K562 (cell line): ENCODE measurements around the gene HOXA11.

Source experiments
- ILF3 ChIP-seq: fragments of 450-650 bp; IDR thresholded peaks from 2 replicates; pipeline ENCODE4 v1.6.1; 2018; ENCODE audit warnings: antibody characterized with exemption, mild to moderate bottlenecking, moderate library complexity, borderline replicate concordance
- MTF1 ChIP-seq: fragments of 250-450 bp; sonication (Bioruptor Pico); IDR thresholded peaks from 2 replicates; pipeline ENCODE4 v1.9.0; 2021; ENCODE audit warnings: moderate library complexity, mild to moderate bottlenecking, inconsistent platforms, borderline replicate concordance
- NRF1 ChIP-seq, 2 experiments: fragments of 450-650 bp; IDR thresholded peaks in 1 of 2; conservative IDR thresholded peaks in 1 of 2; 2 replicates each; pipeline ENCODE4 v1.6.1; 2014; ENCODE audit warnings: mild to moderate bottlenecking in 2 of 2
- POLR2A ChIP-seq: fragments of 450-650 bp; conservative IDR thresholded peaks from 2 replicates; pipeline ENCODE4 v1.6.1; 2016
- TF ChIP-seq, protein P1 (sequence below): sonication (generic); formaldehyde crosslinking; IDR thresholded peaks from 2 replicates; pipeline ENCODE4 v1.8.0; 2022; ENCODE audit warnings: mild to moderate bottlenecking, missing genetic modification reagents
- TF ChIP-seq, protein P2 (sequence below), 3 experiments: IDR thresholded peaks in 2 of 3; conservative IDR thresholded peaks in 1 of 3; 2 replicates each; pipeline ENCODE4 v1.5.1; 2011 to 2012; ENCODE audit warnings: low read length in 3 of 3, mild to moderate bottlenecking in 3 of 3, control low read depth in 2 of 3, improper control_type of control experiment in 1 of 3, inconsistent platforms in 1 of 3, low read depth in 1 of 3, mixed read lengths in 1 of 3, moderate library complexity in 1 of 3; ENCODE audit not compliant: insufficient read depth in 2 of 3

DNA sequence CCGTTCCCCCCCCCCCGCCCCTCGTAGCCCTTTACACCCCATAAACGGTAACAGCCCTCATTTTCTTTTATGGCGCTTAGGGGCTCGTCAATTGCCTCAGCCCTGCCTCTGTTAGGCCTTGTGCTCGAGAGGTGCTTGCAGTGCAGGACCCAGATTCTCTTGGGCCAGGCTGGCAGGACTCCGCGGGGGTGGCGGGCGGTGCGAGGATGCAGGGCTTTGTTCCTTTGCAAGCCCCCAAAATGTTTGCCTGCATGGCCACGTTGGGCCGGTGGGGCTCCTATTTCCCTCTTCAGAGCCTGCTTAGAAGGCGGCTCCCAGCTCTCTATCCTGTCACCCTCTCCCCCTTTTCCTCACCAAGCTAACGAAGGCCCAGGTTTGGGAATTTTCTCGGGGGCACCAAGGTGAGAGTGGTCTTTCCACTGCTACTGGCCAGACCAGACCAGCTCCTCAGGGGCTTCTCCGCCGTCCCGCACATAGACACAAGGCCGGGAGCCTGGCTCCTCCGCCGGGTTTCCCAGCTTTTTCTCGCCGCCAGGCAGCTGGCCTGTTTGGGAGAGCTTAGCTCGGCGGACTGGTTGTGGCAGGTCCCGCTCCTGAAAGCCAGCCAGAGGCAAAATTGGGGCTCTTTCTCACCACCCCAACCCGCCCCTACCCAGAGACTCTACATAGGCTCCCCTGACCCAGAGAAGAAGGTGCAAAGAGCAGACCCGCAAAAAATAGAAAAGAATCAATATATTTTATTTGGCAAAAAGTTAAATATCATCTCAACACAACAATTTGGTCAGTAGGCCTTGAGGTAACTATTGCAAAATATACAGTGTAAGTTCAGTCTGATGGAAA lies 23.1 kb downstream of the HOXA11 start:
- no peak for TF ChIP-seq POLR2A
- TF ChIP-seq, protein P1, sequence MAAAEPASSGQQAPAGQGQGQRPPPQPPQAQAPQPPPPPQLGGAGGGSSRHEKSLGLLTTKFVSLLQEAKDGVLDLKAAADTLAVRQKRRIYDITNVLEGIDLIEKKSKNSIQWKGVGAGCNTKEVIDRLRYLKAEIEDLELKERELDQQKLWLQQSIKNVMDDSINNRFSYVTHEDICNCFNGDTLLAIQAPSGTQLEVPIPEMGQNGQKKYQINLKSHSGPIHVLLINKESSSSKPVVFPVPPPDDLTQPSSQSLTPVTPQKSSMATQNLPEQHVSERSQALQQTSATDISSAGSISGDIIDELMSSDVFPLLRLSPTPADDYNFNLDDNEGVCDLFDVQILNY (CRISPR knock-in tag): no peak
- no peak for TF ChIP-seq ILF3
- TF ChIP-seq, protein P2, sequence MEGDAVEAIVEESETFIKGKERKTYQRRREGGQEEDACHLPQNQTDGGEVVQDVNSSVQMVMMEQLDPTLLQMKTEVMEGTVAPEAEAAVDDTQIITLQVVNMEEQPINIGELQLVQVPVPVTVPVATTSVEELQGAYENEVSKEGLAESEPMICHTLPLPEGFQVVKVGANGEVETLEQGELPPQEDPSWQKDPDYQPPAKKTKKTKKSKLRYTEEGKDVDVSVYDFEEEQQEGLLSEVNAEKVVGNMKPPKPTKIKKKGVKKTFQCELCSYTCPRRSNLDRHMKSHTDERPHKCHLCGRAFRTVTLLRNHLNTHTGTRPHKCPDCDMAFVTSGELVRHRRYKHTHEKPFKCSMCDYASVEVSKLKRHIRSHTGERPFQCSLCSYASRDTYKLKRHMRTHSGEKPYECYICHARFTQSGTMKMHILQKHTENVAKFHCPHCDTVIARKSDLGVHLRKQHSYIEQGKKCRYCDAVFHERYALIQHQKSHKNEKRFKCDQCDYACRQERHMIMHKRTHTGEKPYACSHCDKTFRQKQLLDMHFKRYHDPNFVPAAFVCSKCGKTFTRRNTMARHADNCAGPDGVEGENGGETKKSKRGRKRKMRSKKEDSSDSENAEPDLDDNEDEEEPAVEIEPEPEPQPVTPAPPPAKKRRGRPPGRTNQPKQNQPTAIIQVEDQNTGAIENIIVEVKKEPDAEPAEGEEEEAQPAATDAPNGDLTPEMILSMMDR (IDR thresholded peaks at IDR 0.05 in 2 of 3, conservative IDR thresholded peaks at IDR 0.05 in 1 of 3; ENCODE audit: insufficient read depth in 2 of 3, low read depth in 1 of 3, low read length in 3 of 3): no peak
- no peak for TF ChIP-seq MTF1 (CRISPR knock-in tag)
- TF ChIP-seq NRF1 (conservative IDR thresholded peaks at IDR 0.05 in 1 of 2, IDR thresholded peaks at IDR 0.05 in 1 of 2): no peak
